ENCODE measurements around the gene SRPK1. TPM values are rescaled to one million over a fixed set of nuclear protein-coding genes. Genes with fewer than 3 reads are reported as not detected.

Gene SRPK1
- total and polyA plus RNA-seq, 10 of the 15 experiments (the other 5 are each of a cell fraction or from before 2014, with no cell fraction given), result 47.4 to 112 (median 85.8) TPM

DNA sequence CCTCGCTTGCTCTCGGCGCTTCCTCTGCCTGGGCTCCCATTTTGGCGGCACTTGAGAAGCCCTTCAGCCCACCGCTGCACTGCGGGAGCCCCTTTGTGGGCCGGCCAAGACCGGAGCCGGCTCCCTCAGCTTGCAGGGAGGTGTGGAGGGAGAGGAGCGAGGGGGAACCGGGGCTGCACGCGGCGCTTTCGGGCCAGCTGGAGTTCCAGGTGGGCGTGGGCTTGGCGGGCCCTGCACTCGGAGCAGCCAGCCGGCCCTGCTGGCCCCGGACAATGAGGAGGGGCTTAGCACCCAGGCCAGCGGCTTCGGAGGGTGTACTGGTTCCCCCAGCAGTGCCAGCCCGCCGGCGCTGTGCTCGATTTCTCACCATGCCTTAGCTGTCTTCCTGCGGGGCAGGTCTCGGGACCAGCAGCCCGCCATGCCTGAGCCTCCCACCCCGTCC lies 10.2 kb upstream of the SRPK1 start:
- H3K9me3 ChIP-seq (replicated peaks; ENCODE audit: control insufficient read depth, insufficient read depth, low read length), result no peaks in the 10 kb centered on the region
- H3K9ac ChIP-seq (ENCODE audit: control insufficient read depth, insufficient read depth, low read length), result no peak overlapping the region
- ChIA-PET SMC1A (ENCODE audit: uncharacterized antibody, unreplicated experiment) (interaction anchor here (1.7 kb wide), 1 partner anchor 10 kb away, joined by 3 read pairs; the partner anchor contains the start of gene SRPK1), POLR2A (interaction anchor here (0.7 kb wide), 1 partner anchor 92 kb away, joined by 3 read pairs; no protein-coding TSS in a partner anchor), RAD21 (ENCODE audit: unreplicated experiment) (no interaction called here), CTCF (no interaction called here)
- H3K4me2 ChIP-seq (ENCODE audit: control insufficient read depth, insufficient read depth), result no peak overlapping the region
- 95% methylated on average over 20 of the region's 30 CpGs for WGBS (ENCODE audit: insufficient coverage, insufficient replicate concordance, low lambda C conversion rate, missing lambda C conversion rate)
- no peaks in the 10 kb centered on the region; a peak in 1 of 4 replicates for H3K36me3 ChIP-seq (ENCODE audit: control insufficient read depth in 2 of 2, insufficient read depth in 2 of 2, low read length in 1 of 2)
- no peak for TF ChIP-seq NR2C1 (IDR thresholded peaks at IDR 0.05)
- no peak for TF ChIP-seq SPI1 (IDR thresholded peaks at IDR 0.05; ENCODE audit: borderline replicate concordance, insufficient read depth, low read depth, low read length)
- TF ChIP-seq, protein P1, sequence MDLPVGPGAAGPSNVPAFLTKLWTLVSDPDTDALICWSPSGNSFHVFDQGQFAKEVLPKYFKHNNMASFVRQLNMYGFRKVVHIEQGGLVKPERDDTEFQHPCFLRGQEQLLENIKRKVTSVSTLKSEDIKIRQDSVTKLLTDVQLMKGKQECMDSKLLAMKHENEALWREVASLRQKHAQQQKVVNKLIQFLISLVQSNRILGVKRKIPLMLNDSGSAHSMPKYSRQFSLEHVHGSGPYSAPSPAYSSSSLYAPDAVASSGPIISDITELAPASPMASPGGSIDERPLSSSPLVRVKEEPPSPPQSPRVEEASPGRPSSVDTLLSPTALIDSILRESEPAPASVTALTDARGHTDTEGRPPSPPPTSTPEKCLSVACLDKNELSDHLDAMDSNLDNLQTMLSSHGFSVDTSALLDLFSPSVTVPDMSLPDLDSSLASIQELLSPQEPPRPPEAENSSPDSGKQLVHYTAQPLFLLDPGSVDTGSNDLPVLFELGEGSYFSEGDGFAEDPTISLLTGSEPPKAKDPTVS (IDR thresholded peaks at IDR 0.05; ENCODE audit: low read depth, low read length), result no peak
- TF ChIP-seq ATF7 (IDR thresholded peaks at IDR 0.05; ENCODE audit: low read depth), result no peak
- TF ChIP-seq PAX5 (IDR thresholded peaks at IDR 0.05; ENCODE audit: borderline replicate concordance, low read depth, low read length), result no peak
- TF ChIP-seq ZSCAN29 (IDR thresholded peaks at IDR 0.05), result no peak
- TF ChIP-seq ZBTB40 (IDR thresholded peaks at IDR 0.05; ENCODE audit: borderline replicate concordance), result no peak
- TF ChIP-seq EZH2 (IDR thresholded peaks at IDR 0.05; ENCODE audit: borderline replicate concordance, control insufficient read depth, low read depth, low read length), result no peak
- TF ChIP-seq TCF7 (IDR thresholded peaks at IDR 0.05; ENCODE audit: borderline replicate concordance), result no peak
- TF ChIP-seq ETV6 (conservative IDR thresholded peaks at IDR 0.05 in 1 of 2, IDR thresholded peaks at IDR 0.05 in 1 of 2; ENCODE audit: borderline replicate concordance in 1 of 2, low read depth in 1 of 2), result no peak
- TF ChIP-seq LARP7 (IDR thresholded peaks at IDR 0.05), result no peak
- no peak for TF ChIP-seq POLR2AphosphoS5 (IDR thresholded peaks at IDR 0.05; ENCODE audit: low read length)
- TF ChIP-seq IRF3 (IDR thresholded peaks at IDR 0.05), result no peak
- intact Hi-C loops (cut with micrococcal nuclease; ENCODE audit: unreplicated experiment), result no loop called here
- no peaks in the 10 kb centered on the region for H3K79me2 ChIP-seq (ENCODE audit: control insufficient read depth, insufficient read depth, low read length)
- in situ Hi-C loops (cut with MboI), result no loop called here
- no peak overlapping the region for H3K27ac ChIP-seq (ENCODE audit: control insufficient read depth, insufficient read depth)
- FAIRE-seq (no peak), DNase-seq (ENCODE audit: low read depth, low spot score) (no peak), ATAC-seq (no peak)
- H3K4me3 ChIP-seq, result no peak overlapping the region
- no peaks in the 10 kb centered on the region for H4K20me1 ChIP-seq (ENCODE audit: control insufficient read depth, insufficient read depth)
- H2AFZ ChIP-seq (ENCODE audit: control insufficient read depth, low read depth, low read length), result no peak overlapping the region
- BruUV-seq (replicated peaks), result no TSS peak
- H3K4me1 ChIP-seq (ENCODE audit: control insufficient read depth, insufficient read depth, low read length), result no peaks in the 10 kb centered on the region
- no peaks in the 10 kb centered on the region for H3K27me3 ChIP-seq (replicated peaks in 1 of 2; ENCODE audit: control insufficient read depth in 2 of 2, insufficient read depth in 2 of 2, low read length in 1 of 2)
